Measurements from ENCODE around the gene TTC39C.

DNA sequence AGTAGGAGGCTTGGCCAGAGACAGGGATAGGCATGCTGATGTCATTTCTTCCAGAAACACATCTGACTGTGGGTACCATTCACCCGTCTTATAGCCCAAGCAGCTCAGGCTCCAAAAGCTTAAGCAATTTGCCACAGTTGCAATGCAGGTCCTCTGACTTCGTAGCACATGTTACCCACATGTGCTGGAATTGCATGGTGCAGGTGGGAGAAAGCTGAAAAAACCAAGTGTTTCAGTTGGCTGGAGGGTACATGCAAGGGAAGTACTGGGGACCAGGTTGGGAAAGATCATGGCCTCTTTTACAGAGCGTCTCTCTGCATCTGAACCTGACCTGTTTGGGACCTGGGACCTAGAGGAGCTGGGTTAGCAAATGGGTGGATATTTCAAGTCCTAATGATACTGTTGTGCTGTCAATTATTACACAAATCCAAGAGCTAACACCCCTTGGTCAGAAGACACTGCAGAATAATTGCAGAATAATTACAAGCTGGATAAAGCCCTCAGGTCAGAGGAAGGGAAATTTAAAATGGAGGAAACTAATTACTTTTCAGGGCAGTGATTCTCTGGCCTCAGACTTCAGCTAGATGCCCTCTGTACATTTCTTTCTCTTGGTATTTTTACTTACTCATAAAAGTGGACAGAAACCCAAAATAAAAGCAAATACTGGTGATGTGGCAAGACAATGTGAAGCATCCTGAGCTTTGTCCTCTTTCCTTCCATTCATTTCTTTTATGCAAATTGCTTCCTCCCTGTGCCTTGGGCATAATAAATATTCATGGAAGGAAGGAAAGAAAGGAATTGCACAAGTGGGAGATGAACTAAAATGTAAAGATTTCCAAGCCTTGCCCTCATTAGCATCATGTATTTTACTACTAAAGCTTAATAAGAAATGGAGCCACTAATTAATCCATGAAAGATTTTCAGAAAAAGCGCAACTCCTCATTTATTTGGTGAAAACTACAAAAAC is 45.6 kb upstream of the TTC39C start:
- TF ChIP-seq, protein P1, sequence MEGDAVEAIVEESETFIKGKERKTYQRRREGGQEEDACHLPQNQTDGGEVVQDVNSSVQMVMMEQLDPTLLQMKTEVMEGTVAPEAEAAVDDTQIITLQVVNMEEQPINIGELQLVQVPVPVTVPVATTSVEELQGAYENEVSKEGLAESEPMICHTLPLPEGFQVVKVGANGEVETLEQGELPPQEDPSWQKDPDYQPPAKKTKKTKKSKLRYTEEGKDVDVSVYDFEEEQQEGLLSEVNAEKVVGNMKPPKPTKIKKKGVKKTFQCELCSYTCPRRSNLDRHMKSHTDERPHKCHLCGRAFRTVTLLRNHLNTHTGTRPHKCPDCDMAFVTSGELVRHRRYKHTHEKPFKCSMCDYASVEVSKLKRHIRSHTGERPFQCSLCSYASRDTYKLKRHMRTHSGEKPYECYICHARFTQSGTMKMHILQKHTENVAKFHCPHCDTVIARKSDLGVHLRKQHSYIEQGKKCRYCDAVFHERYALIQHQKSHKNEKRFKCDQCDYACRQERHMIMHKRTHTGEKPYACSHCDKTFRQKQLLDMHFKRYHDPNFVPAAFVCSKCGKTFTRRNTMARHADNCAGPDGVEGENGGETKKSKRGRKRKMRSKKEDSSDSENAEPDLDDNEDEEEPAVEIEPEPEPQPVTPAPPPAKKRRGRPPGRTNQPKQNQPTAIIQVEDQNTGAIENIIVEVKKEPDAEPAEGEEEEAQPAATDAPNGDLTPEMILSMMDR (conservative IDR thresholded peaks at IDR 0.05; ENCODE audit: low read depth, low read length) = no peak
- TF ChIP-seq EZH2 (IDR thresholded peaks at IDR 0.05; ENCODE audit: low read length, unreplicated experiment) (no peak), EZH2phosphoT487 (IDR thresholded peaks at IDR 0.05; ENCODE audit: borderline replicate concordance, low read length) (no peak)

Measured in PC-3 (cell line).